Suprapubic skin (tissue), 4 donors: ENCODE data around the gene STK17B. TPM values are rescaled to one million over a fixed set of nuclear protein-coding genes. Genes with fewer than 3 reads are reported as not detected.

Experiments used
- DNase-seq, 2 donors: peaks; one replicate each; pipeline ENCODE4 v3.0.0-alpha.2; 2019; ENCODE audit warnings: low spot score in 2 of 2
- H3K27ac ChIP-seq: fragments of 200-600 bp; sonication (generic); one replicate; pipeline ENCODE4 v1.5.1; 2019
- H3K27me3 ChIP-seq: fragments of 200-600 bp; sonication (generic); one replicate; pipeline ENCODE4 v1.5.1; 2019
- H3K36me3 ChIP-seq: fragments of 200-600 bp; sonication (generic); one replicate; pipeline ENCODE4 v1.5.1; 2019
- H3K4me1 ChIP-seq: fragments of 200-600 bp; sonication (generic); one replicate; pipeline ENCODE4 v1.5.1; 2019
- H3K4me3 ChIP-seq: fragments of 200-600 bp; sonication (generic); one replicate; pipeline ENCODE4 v1.5.1; 2019; ENCODE audit warnings: mild to moderate bottlenecking
- H3K9me3 ChIP-seq: fragments of 200-600 bp; sonication (generic); one replicate; pipeline ENCODE4 v1.5.1; 2019
- CTCF ChIP-seq, 2 donors: fragments of 200-600 bp in 1 of 2; fragments of 450-650 bp in 1 of 2; sonication (generic) in 1 of 2; IDR thresholded peaks; one replicate each; pipeline ENCODE4 v1.5.1; 2016 to 2019; ENCODE audit warnings: antibody characterized with exemption in 2 of 2, mild to moderate bottlenecking in 1 of 2, moderate library complexity in 1 of 2
- EP300 ChIP-seq: sonication (generic); formaldehyde crosslinking; IDR thresholded peaks from one replicate; pipeline ENCODE4 v1.6.1; 2017; ENCODE audit warnings: antibody characterized with exemption
- POLR2A ChIP-seq, 2 donors: fragments of 450-650 bp; IDR thresholded peaks; one replicate each; pipeline ENCODE4 v1.6.1; 2017; ENCODE audit warnings: antibody characterized with exemption in 2 of 2, mild to moderate bottlenecking in 2 of 2, moderate library complexity in 2 of 2
- POLR2AphosphoS5 ChIP-seq, 3 donors: sonication (generic); formaldehyde crosslinking; IDR thresholded peaks; one replicate each; pipeline ENCODE4 v1.6.1; 2017; ENCODE audit warnings: antibody characterized with exemption in 3 of 3
- WGBS: methylation state at CpG from one replicate; pipeline ENCODE4 v1.1.5; 2018; 5-methylcytosine and 5-hydroxymethylcytosine counted together
- total RNA-seq, 4 donors: library from RNA; depleted of rRNA; stranded (reverse); fragments of >200 nt; gene quantifications; one replicate each; pipeline ENCODE4 v1.1.0, GENCODE V29; 2016

STK17B gene
- total RNA-seq, 4 donors from 2014 or later: 23.2 to 47.2 (median 37.6) TPM

DNA sequence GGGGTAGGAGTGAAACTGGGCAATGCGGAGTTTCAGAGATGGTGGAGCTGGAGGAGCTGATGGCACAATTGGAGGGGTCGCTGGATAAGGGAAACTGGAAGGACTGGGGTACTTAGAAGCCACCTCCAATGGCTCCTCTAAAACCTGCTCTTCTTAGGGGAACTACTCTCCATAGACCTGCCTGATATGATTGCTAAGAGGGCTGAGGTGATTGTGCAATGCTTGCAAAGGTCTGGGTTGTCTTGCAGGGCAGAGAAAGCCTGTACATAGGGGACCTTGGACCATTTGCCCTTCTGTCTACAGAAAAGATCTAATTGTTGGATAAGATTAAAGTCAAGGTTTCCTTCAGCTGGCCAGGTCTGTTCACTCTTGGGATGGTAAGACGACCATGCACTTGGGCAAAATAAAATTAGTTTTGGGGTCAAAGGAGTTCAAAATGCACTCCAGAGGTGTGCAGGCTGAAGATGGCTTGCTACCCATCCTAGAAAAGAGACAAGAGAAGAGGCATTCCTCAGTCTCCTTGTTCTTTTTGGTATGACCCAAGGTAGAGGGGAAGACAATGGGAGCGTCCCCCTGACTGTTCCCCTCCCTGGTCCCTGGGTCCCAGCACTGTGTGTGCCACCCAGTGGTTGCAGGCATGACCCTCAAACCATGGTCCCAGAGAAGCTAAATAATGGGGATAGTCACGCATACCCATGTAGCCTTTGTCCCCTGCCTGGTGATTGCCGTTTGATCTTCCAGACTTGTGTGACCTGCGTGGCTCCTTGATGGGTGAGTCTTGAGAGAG, 41.1 kb downstream of the STK17B start:
- Histone ChIP-seq H3K27ac (no peak overlapping the region), H3K27me3 (no peaks in the 10 kb centered on the region), H3K9me3 (peaks cover 19% of the 10 kb centered on the region), H3K4me1 (no peaks in the 10 kb centered on the region), H3K36me3 (peaks cover under 1% of the 10 kb centered on the region), H3K4me3 (no peak overlapping the region)
- TF ChIP-seq CTCF (IDR thresholded peaks at IDR 0.05): no peak
- WGBS: 95% methylated on average over 7 of the region's 7 CpGs
- DNase-seq: no peak

GRCh38 chr2:196128749-196129148, 42.6 kb downstream of the STK17B start:
- no peaks in the 10 kb centered on the region for H3K27me3 ChIP-seq
- H3K36me3 ChIP-seq: no peaks in the 10 kb centered on the region
- DNase-seq: no peak
- TF ChIP-seq CTCF (IDR thresholded peaks at IDR 0.05): no peak
- no peak for TF ChIP-seq POLR2A (IDR thresholded peaks at IDR 0.05)
- no peak for TF ChIP-seq POLR2AphosphoS5 (IDR thresholded peaks at IDR 0.05)
- no peak for TF ChIP-seq EP300
- H3K4me1 ChIP-seq: no peaks in the 10 kb centered on the region
- no peak overlapping the region for H3K4me3 ChIP-seq
- peaks cover 19% of the 10 kb centered on the region for H3K9me3 ChIP-seq
- 83% methylated on average over 1 of the region's 1 CpG for WGBS
- H3K27ac ChIP-seq: no peak overlapping the region

- TF ChIP-seq EP300: no peak
- no peak for TF ChIP-seq POLR2AphosphoS5 (IDR thresholded peaks at IDR 0.05)
- no peak for TF ChIP-seq CTCF (IDR thresholded peaks at IDR 0.05)
- no peak for TF ChIP-seq POLR2A (IDR thresholded peaks at IDR 0.05)
- Histone ChIP-seq H3K4me1 (no peaks in the 10 kb centered on the region), H3K36me3 (no peaks in the 10 kb centered on the region), H3K9me3 (peaks cover 8% of the 10 kb centered on the region), H3K27me3 (no peaks in the 10 kb centered on the region), H3K4me3 (no peak overlapping the region), H3K27ac (no peak overlapping the region)
- 46% methylated on average over 2 of the region's 2 CpGs for WGBS
- no peak for DNase-seq
Measured at GRCh38 chr2:196125596-196125995, 45.8 kb downstream of the STK17B start.

GRCh38 chr2:196123679-196124373, 47.6 kb downstream of the STK17B start:
- no peaks in the 10 kb centered on the region for H3K27me3 ChIP-seq
- DNase-seq: no peak
- H3K36me3 ChIP-seq: no peaks in the 10 kb centered on the region
- H3K9me3 ChIP-seq: no peaks in the 10 kb centered on the region
- WGBS: 90% methylated on average over 6 of the region's 6 CpGs
- TF ChIP-seq POLR2AphosphoS5 (IDR thresholded peaks at IDR 0.05) (no peak), EP300 (no peak), POLR2A (IDR thresholded peaks at IDR 0.05) (no peak), CTCF (IDR thresholded peaks at IDR 0.05) (no peak)
- H3K27ac ChIP-seq: no peak overlapping the region
- no peaks in the 10 kb centered on the region for H3K4me1 ChIP-seq
- H3K4me3 ChIP-seq: no peak overlapping the region

GRCh38 chr2:196119926-196120325, 51.5 kb downstream of the STK17B start:
- H3K27me3 ChIP-seq: no peaks in the 10 kb centered on the region
- no peaks in the 10 kb centered on the region for H3K36me3 ChIP-seq
- no peaks in the 10 kb centered on the region for H3K4me1 ChIP-seq
- no peaks in the 10 kb centered on the region for H3K9me3 ChIP-seq
- H3K27ac ChIP-seq: peak overlapping the region; percentile 44
- H3K4me3 ChIP-seq: no peak overlapping the region
- DNase-seq: no peak
- TF ChIP-seq CTCF (IDR thresholded peaks at IDR 0.05) (no peak), POLR2A (IDR thresholded peaks at IDR 0.05) (no peak), EP300 (no peak), POLR2AphosphoS5 (IDR thresholded peaks at IDR 0.05) (no peak)
- 64% methylated on average over 3 of the region's 3 CpGs for WGBS
